ENCODE results near the gene SETD5. TPM values are rescaled to one million over a fixed set of nuclear protein-coding genes. Genes with fewer than 3 reads are reported as not detected.

SETD5 gene
- total RNA-seq, 4 donors from 2014 or later = 57.9 to 198 (median 94.2) TPM

GRCh38 chr3:9385187-9386077 is 12.0 kb upstream of the SETD5 start:
- Histone ChIP-seq H3K27me3 (no peaks in the 10 kb centered on the region), H3K9me3 (no peaks in the 10 kb centered on the region), H3K36me3 (no peaks in the 10 kb centered on the region), H3K4me1 (no peaks in the 10 kb centered on the region), H3K27ac (no peak overlapping the region), H3K4me3 (no peak overlapping the region)
- TF ChIP-seq CTCF (IDR thresholded peaks at IDR 0.05) (no peak), POLR2A (IDR thresholded peaks at IDR 0.05) (no peak)
- DNase-seq = no peak
- intact Hi-C loops (cut with DNase I; ENCODE audit: low total_unique reads) = no loop called here

GRCh38 chr3:9386078-9386459 is 11.3 kb upstream of the SETD5 start:
- intact Hi-C loops (cut with DNase I; ENCODE audit: low total_unique reads) = no loop called here
- no peak for DNase-seq
- no peaks in the 10 kb centered on the region for H3K36me3 ChIP-seq

GRCh38 chr3:9386501-9387321 is 10.7 kb upstream of the SETD5 start:
- Histone ChIP-seq H3K27ac (no peak overlapping the region), H3K9me3 (no peaks in the 10 kb centered on the region), H3K4me1 (no peaks in the 10 kb centered on the region), H3K36me3 (no peaks in the 10 kb centered on the region), H3K4me3 (no peak overlapping the region), H3K27me3 (no peaks in the 10 kb centered on the region)
- DNase-seq = no peak
- TF ChIP-seq CTCF (IDR thresholded peaks at IDR 0.05) (no peak), POLR2A (IDR thresholded peaks at IDR 0.05) (no peak)
- intact Hi-C loops (cut with DNase I; ENCODE audit: low total_unique reads) = no loop called here

More at GRCh38 chr3:9386078-9386459, 11.3 kb upstream of the SETD5 start:
- Histone ChIP-seq H3K9me3 (no peaks in the 10 kb centered on the region), H3K4me1 (no peaks in the 10 kb centered on the region), H3K27me3 (no peaks in the 10 kb centered on the region), H3K4me3 (no peak overlapping the region), H3K27ac (no peak overlapping the region)
- TF ChIP-seq CTCF (IDR thresholded peaks at IDR 0.05) (no peak), POLR2A (IDR thresholded peaks at IDR 0.05) (no peak)

- Histone ChIP-seq H3K27me3 (no peaks in the 10 kb centered on the region), H3K4me3 (no peak overlapping the region), H3K4me1 (no peaks in the 10 kb centered on the region), H3K9me3 (no peaks in the 10 kb centered on the region), H3K27ac (no peak overlapping the region), H3K36me3 (no peaks in the 10 kb centered on the region)
- no peak for DNase-seq
- no peak for TF ChIP-seq POLR2A (IDR thresholded peaks at IDR 0.05)
- TF ChIP-seq CTCF (IDR thresholded peaks at IDR 0.05) = no peak
- intact Hi-C loops (cut with DNase I; ENCODE audit: low total_unique reads) = no loop called here
These were observed 10.1 kb upstream of the SETD5 start for GRCh38 chr3:9387322-9387655.

- TF ChIP-seq CTCF (IDR thresholded peaks at IDR 0.05) (no peak), POLR2A (IDR thresholded peaks at IDR 0.05) (no peak)
- H3K27me3 ChIP-seq = no peaks in the 10 kb centered on the region
- H3K9me3 ChIP-seq = no peaks in the 10 kb centered on the region
- DNase-seq = no peak
- intact Hi-C loops (cut with DNase I; ENCODE audit: low total_unique reads) = no loop called here
- H3K4me1 ChIP-seq = no peaks in the 10 kb centered on the region
- H3K36me3 ChIP-seq = no peaks in the 10 kb centered on the region
- no peak overlapping the region for H3K27ac ChIP-seq
- H3K4me3 ChIP-seq = no peak overlapping the region
These were observed 9.3 kb upstream of the SETD5 start for GRCh38 chr3:9388142-9388541.

Measured in uterus (tissue), 4 donors.